Neural cell (in vitro differentiated cells): ENCODE measurements around the gene OPA1. TPM values are rescaled to one million over a fixed set of nuclear protein-coding genes. Genes with fewer than 3 reads are reported as not detected.

ENCODE experiments used
- H2AFZ ChIP-seq: fragments of 200-600, 300-800 bp; sonication (generic), shearing (Covaris generic); 2 replicates; pipeline ENCODE4 v1.6.0; 2014; ENCODE audit warnings: low read depth, mild to moderate bottlenecking, antibody characterized with exemption, low read length, moderate library complexity
- H3F3A ChIP-seq: fragments of 200-600 bp; shearing (Covaris generic); 2 replicates; pipeline ENCODE4 v1.6.1; 2016; ENCODE audit warnings: mild to moderate bottlenecking, moderate library complexity, mixed read lengths, antibody characterized with exemption, low read length; ENCODE audit not compliant: insufficient read depth, poor library complexity, severe bottlenecking
- H3K27ac ChIP-seq: fragments of 200-600, 300-800 bp; sonication (generic), shearing (Covaris generic); 2 replicates; pipeline ENCODE4 v1.5.1; 2014; ENCODE audit warnings: mild to moderate bottlenecking, low read length, moderate library complexity
- H3K27me3 ChIP-seq: fragments of 300-800, 200-600 bp; sonication (generic), shearing (Covaris generic); 2 replicates; pipeline ENCODE4 v1.6.0; 2014; ENCODE audit warnings: mild to moderate bottlenecking, low read depth, low read length, moderate library complexity; ENCODE audit not compliant: insufficient read depth
- H3K36me3 ChIP-seq: fragments of 300-800, 200-600 bp; sonication (generic), shearing (Covaris generic); 2 replicates; pipeline ENCODE4 v1.5.1; 2014; ENCODE audit warnings: mild to moderate bottlenecking, antibody characterized with exemption, low read length, moderate library complexity; ENCODE audit not compliant: insufficient read depth
- H3K4me2 ChIP-seq: fragments of 300-800, 200-600 bp; sonication (generic), shearing (Covaris generic); 2 replicates; pipeline ENCODE4 v1.6.0; 2014; ENCODE audit warnings: mild to moderate bottlenecking, low read length
- H3K4me3 ChIP-seq: fragments of 300-800, 200-600 bp; sonication (generic), shearing (Covaris generic); 2 replicates; pipeline ENCODE4 v1.5.1; 2014; ENCODE audit warnings: mild to moderate bottlenecking, low read length, moderate library complexity
- H3K79me2 ChIP-seq: fragments of 200-600 bp; shearing (Covaris generic); replicated peaks from 2 replicates; pipeline ENCODE4 v1.6.0; 2014; ENCODE audit warnings: mild to moderate bottlenecking, low read length, moderate library complexity; ENCODE audit not compliant: insufficient read depth
- H3K9ac ChIP-seq: fragments of 300-800, 200-600 bp; sonication (generic), shearing (Covaris generic); 2 replicates; pipeline ENCODE4 v1.6.1; 2016; ENCODE audit warnings: mild to moderate bottlenecking, low read length, mixed read lengths
- H3K9me2 ChIP-seq: fragments of 200-600 bp; shearing (Covaris generic); 2 replicates; pipeline ENCODE4 v1.6.1; 2016; ENCODE audit warnings: mild to moderate bottlenecking, low read length, mixed read lengths; ENCODE audit not compliant: insufficient read depth
- H3K9me3 ChIP-seq: fragments of 200-600, 300-800 bp; sonication (generic), shearing (Covaris generic); 2 replicates; pipeline ENCODE4 v1.6.1; 2016; ENCODE audit warnings: mild to moderate bottlenecking, mixed run types, low read length, moderate library complexity, mixed read lengths
- H4K20me1 ChIP-seq: fragments of 200-600 bp; shearing (Covaris generic); 2 replicates; pipeline ENCODE4 v1.6.1; 2016; ENCODE audit warnings: mild to moderate bottlenecking, mixed run types; ENCODE audit not compliant: insufficient read depth
- CTCF ChIP-seq: fragments of 450-650 bp; IDR thresholded peaks from 2 replicates; pipeline ENCODE4 v1.5.1; 2014; ENCODE audit warnings: antibody characterized with exemption, mild to moderate bottlenecking, moderate library complexity; ENCODE audit not compliant: poor library complexity, severe bottlenecking
- EP300 ChIP-seq: fragments of 450-650 bp; conservative IDR thresholded peaks from 2 replicates; pipeline ENCODE4 v1.6.1; 2014; ENCODE audit warnings: antibody characterized with exemption, mild to moderate bottlenecking, moderate library complexity; ENCODE audit not compliant: poor library complexity, severe bottlenecking
- EZH2 ChIP-seq: fragments of 200-600, 300-800 bp; shearing (Covaris generic), sonication (generic); IDR thresholded peaks from 2 replicates; pipeline ENCODE4 v1.6.1; 2014; ENCODE audit warnings: antibody characterized with exemption, low read length, borderline replicate concordance, mild to moderate bottlenecking; ENCODE audit not compliant: insufficient read depth, poor library complexity, severe bottlenecking
- MXI1 ChIP-seq: fragments of 450-650 bp; conservative IDR thresholded peaks from 2 replicates; pipeline ENCODE4 v1.6.1; 2014; ENCODE audit warnings: antibody characterized with exemption, mild to moderate bottlenecking; ENCODE audit not compliant: poor library complexity, severe bottlenecking
- POLR2AphosphoS5 ChIP-seq: IDR thresholded peaks from 2 replicates; pipeline ENCODE4 v1.6.1; 2012
- RAD21 ChIP-seq: fragments of 450-650 bp; conservative IDR thresholded peaks from 2 replicates; pipeline ENCODE4 v1.6.1; 2014; ENCODE audit warnings: antibody characterized with exemption, mild to moderate bottlenecking, moderate library complexity
- REST ChIP-seq: IDR thresholded peaks from 2 replicates; pipeline ENCODE4 v1.6.1; 2012; ENCODE audit warnings: borderline replicate concordance
- SMC3 ChIP-seq: fragments of 450-650 bp; conservative IDR thresholded peaks from 2 replicates; pipeline ENCODE4 v1.6.1; 2014; ENCODE audit warnings: antibody characterized with exemption, mild to moderate bottlenecking, moderate library complexity; ENCODE audit not compliant: poor library complexity
- TAF1 ChIP-seq: IDR thresholded peaks from 2 replicates; pipeline ENCODE4 v1.6.1; 2012; ENCODE audit warnings: low read depth
- polyA plus RNA-seq: library from polyadenylated mRNA; depleted of rRNA; stranded (reverse); fragments of >200 nt; gene quantifications from 2 replicates; pipeline ENCODE4 v1.2.3, GENCODE V29; 2014

OPA1 gene
- polyA plus RNA-seq, 1 donor from 2014 or later: 97.7 TPM

GRCh38 chr3:193732827-193733226, 139.8 kb downstream of the OPA1 start:
- H3K4me2 ChIP-seq: no peak overlapping the region
- H3K9me2 ChIP-seq: no peaks in the 10 kb centered on the region
- no peaks in the 10 kb centered on the region for H3K27me3 ChIP-seq
- no peak overlapping the region for H3K27ac ChIP-seq
- H3K79me2 ChIP-seq: no peaks in the 10 kb centered on the region
- H3K36me3 ChIP-seq: no peaks in the 10 kb centered on the region
- no peak overlapping the region for H3K4me3 ChIP-seq
- no peaks in the 10 kb centered on the region for H3K9me3 ChIP-seq
- H2AFZ ChIP-seq: no peak overlapping the region
- no peaks in the 10 kb centered on the region for H3F3A ChIP-seq
- H3K9ac ChIP-seq: no peak overlapping the region
- no peaks in the 10 kb centered on the region for H4K20me1 ChIP-seq
- TF ChIP-seq RAD21: no peak
- no peak for TF ChIP-seq EP300
- TF ChIP-seq TAF1: no peak
- TF ChIP-seq SMC3: no peak
- no peak for TF ChIP-seq EZH2
- no peak for TF ChIP-seq REST
- no peak for TF ChIP-seq POLR2AphosphoS5
- TF ChIP-seq MXI1: no peak
- TF ChIP-seq CTCF: no peak

GRCh38 chr3:193734737-193735366, 141.8 kb downstream of the OPA1 start:
- TF ChIP-seq EP300 (no peak), SMC3 (no peak), REST (no peak), CTCF (no peak), RAD21 (no peak), MXI1 (no peak), POLR2AphosphoS5 (no peak)
- no peaks in the 10 kb centered on the region for H3F3A ChIP-seq
- no peak overlapping the region for H3K9ac ChIP-seq
- H3K27ac ChIP-seq: no peak overlapping the region
- no peaks in the 10 kb centered on the region for H3K9me2 ChIP-seq
- no peak overlapping the region for H3K4me3 ChIP-seq
- no peaks in the 10 kb centered on the region for H3K36me3 ChIP-seq
- no peak overlapping the region for H3K4me2 ChIP-seq
- H2AFZ ChIP-seq: no peak overlapping the region
- H3K9me3 ChIP-seq: no peaks in the 10 kb centered on the region
- no peaks in the 10 kb centered on the region for H4K20me1 ChIP-seq
- H3K27me3 ChIP-seq: no peaks in the 10 kb centered on the region
- no peaks in the 10 kb centered on the region for H3K79me2 ChIP-seq
